C4-2B (cell line): ENCODE data around the gene HBS1L.

Experiments used
- H3K27ac ChIP-seq: fragments of 450-650 bp; 2 replicates; pipeline ENCODE4 v1.5.1; 2017
- CTCF ChIP-seq: fragments of 450-650 bp; conservative IDR thresholded peaks from 2 replicates; pipeline ENCODE4 v1.5.1; 2017; ENCODE audit warnings: mild to moderate bottlenecking
- ZFX ChIP-seq: fragments of 450-650 bp; IDR thresholded peaks from 2 replicates; pipeline ENCODE4 v1.6.1; 2017

Gene HBS1L

DNA sequence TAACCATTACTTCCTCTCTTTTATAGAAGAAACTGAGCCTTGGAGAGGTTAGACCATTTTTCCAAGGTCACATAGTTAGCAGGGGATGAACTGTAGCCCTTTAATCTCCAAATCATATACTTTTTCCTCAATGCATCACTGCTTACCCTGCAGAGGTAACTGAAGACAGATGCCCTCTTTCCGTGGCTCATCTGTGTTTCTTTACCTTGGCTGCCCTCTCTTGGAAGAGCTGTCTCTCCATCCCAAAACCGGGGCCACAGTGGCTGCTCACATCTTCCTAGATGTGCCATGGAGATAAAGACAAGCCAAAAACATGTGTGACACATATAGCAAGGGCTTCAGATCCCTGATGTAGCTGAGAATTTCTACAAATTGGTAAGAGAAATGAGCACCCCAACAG lies 104.1 kb downstream of the HBS1L start:
- no peak overlapping the region for H3K27ac ChIP-seq
- TF ChIP-seq CTCF (no peak), ZFX (no peak)

- no peak within 1 kb of the TSS for H3K27ac ChIP-seq
- TF ChIP-seq CTCF, result no peak
- no peak for TF ChIP-seq ZFX
These were observed 104.7 kb downstream of the HBS1L start, which contains the start of gene ALDH8A1 for GRCh38 chr6:134949927-134950326. Gene ALDH8A1 (minus strand): TSS chr6:134950101. CDS start chr6:134950053, 48 bp downstream.

DNA sequence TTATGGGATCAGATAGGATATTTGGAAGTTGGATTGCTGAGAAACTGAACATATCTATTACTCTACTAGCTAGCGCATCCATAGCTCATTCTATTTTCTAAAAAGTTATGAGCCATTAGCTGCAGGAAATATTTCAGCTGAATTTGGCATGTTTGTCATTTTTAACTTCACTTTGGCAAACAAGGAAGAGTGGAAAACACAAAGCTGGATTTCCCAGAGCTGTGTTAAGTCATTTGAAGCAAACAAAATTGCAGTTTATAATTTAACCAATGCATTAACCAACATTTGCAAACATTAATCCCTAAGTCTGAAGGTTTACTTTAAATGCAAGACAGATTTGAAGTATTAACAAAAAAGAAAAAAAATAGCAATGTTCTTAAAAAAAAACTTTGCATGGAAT lies 105.9 kb downstream of the HBS1L start:
- TF ChIP-seq ZFX (no peak), CTCF (no peak)
- H3K27ac ChIP-seq, result no peak overlapping the region

GRCh38 chr6:134948142-134948541 lies 106.5 kb downstream of the HBS1L start:
- TF ChIP-seq CTCF (no peak), ZFX (no peak)
- no peak overlapping the region for H3K27ac ChIP-seq

GRCh38 chr6:134945045-134945444 lies 109.6 kb downstream of the HBS1L start:
- H3K27ac ChIP-seq, result no peak overlapping the region
- TF ChIP-seq CTCF (no peak), ZFX (no peak)

DNA sequence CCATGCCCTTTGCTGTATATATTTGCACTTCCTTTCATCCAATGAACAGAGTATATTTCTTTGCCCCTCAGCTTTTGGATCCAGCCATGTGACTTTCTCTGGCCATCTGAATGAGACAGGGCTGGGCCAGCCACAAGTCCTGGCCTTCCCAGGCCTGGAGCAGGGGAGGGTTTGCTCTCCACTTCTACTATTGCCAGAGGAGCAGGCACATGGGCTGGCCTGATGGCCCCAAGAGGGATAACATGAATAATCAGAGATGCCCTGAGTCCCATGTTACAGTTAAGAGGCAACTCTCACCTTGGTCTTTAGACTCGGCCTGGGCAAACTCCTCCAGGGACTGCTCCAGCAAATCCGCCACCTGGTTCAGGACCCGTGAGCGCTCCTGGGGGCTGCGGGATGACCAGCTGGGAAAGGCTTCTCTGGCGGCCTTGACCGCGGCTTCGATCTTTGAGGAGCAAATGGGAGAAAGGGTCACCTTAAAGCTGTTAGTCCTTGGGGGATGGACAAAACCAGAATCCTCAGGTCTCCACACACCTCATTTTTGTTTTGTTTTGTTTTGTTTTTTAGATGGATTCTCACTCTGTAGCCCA lies 111.0 kb downstream of the HBS1L start:
- no peak for TF ChIP-seq ZFX
- TF ChIP-seq CTCF, result no peak
- no peak overlapping the region for H3K27ac ChIP-seq

DNA sequence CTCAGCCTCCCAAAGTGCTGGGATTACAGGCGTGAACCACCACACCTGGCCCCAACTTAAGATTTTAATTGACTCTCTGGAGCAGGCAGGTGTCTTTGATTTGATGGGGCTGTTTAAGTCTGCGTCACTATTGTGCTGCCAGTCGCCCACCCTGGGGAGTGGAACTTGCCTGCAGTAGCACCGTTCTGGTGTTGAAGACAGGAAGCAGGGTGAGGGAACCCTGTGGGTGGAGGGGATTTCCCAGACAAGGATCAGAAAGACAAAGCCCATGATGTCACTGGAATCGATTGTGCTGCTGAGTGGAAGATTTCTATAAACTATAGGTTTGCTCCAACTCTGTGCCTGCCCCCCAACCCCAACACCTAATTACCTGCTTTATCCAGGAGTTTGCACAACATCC lies 115.7 kb downstream of the HBS1L start:
- TF ChIP-seq CTCF (no peak), ZFX (no peak)
- no peak overlapping the region for H3K27ac ChIP-seq
